KG1 (cell line): ENCODE measurements around the gene MBNL3.

Experiments
- DNase-seq: peaks from one replicate; lab custom pipeline; 2025; lab: John Stamatoyannopoulos, UW

Gene MBNL3

GRCh38 chrX:132414404-132414803, 74.4 kb downstream of the MBNL3 start:
- no peak for DNase-seq

GRCh38 chrX:132413459-132413858, 75.4 kb downstream of the MBNL3 start:
- DNase-seq = no peak

GRCh38 chrX:132412208-132412607, 76.6 kb downstream of the MBNL3 start:
- DNase-seq = no peak

- DNase-seq = no peak
Measured at GRCh38 chrX:132411310-132411977, 77.4 kb downstream of the MBNL3 start.

GRCh38 chrX:132409780-132410556, 78.9 kb downstream of the MBNL3 start:
- DNase-seq = no peak

GRCh38 chrX:132407691-132408090, 81.1 kb downstream of the MBNL3 start:
- no peak for DNase-seq

- no peak for DNase-seq
Measured at GRCh38 chrX:132406106-132406505, 82.7 kb downstream of the MBNL3 start.

- no peak for DNase-seq
Measured at GRCh38 chrX:132404266-132404665, 84.6 kb downstream of the MBNL3 start.

GRCh38 chrX:132401935-132402334, 86.9 kb downstream of the MBNL3 start:
- no peak for DNase-seq

- no peak for DNase-seq
Measured at GRCh38 chrX:132400706-132401105, 88.1 kb downstream of the MBNL3 start.

GRCh38 chrX:132395645-132396044, 93.2 kb downstream of the MBNL3 start:
- DNase-seq = no peak

GRCh38 chrX:132395026-132395425, 93.8 kb downstream of the MBNL3 start:
- no peak for DNase-seq

GRCh38 chrX:132394591-132394990, 94.2 kb downstream of the MBNL3 start:
- DNase-seq = no peak

- DNase-seq = no peak
Measured at GRCh38 chrX:132393992-132394391, 94.8 kb downstream of the MBNL3 start.

GRCh38 chrX:132393485-132393884, 95.4 kb downstream of the MBNL3 start:
- no peak for DNase-seq

GRCh38 chrX:132393085-132393484, 95.8 kb downstream of the MBNL3 start:
- DNase-seq = no peak

GRCh38 chrX:132390792-132391191, 98.0 kb downstream of the MBNL3 start:
- DNase-seq = no peak

- DNase-seq = no peak
Measured at GRCh38 chrX:132389480-132389879, 99.4 kb downstream of the MBNL3 start.

- DNase-seq = no peak
Measured at GRCh38 chrX:132388371-132388770, 100.5 kb downstream of the MBNL3 start.

- no peak for DNase-seq
Measured at GRCh38 chrX:132384301-132384700, 104.5 kb downstream of the MBNL3 start.

GRCh38 chrX:132382068-132382467, 106.8 kb downstream of the MBNL3 start:
- no peak for DNase-seq

GRCh38 chrX:132378281-132378680, 110.6 kb downstream of the MBNL3 start:
- DNase-seq = no peak

GRCh38 chrX:132375941-132376340, 112.9 kb downstream of the MBNL3 start:
- no peak for DNase-seq

- DNase-seq = no peak
Measured at GRCh38 chrX:132373610-132374009, 115.2 kb downstream of the MBNL3 start.
